Measurements from ENCODE around the gene ANKRD11. TPM values are rescaled to one million over a fixed set of nuclear protein-coding genes. Genes with fewer than 3 reads are reported as not detected.
A peak's percentile ranks its signal among the peaks of the same experiment; 100 is the strongest.

ANKRD11 gene
- total RNA-seq, 1 experiment from 2014 or later = 297 TPM

GRCh38 chr16:89344846-89345611 is 145.3 kb downstream of the ANKRD11 start:
- Mint-ChIP-seq H3K9me3 (ENCODE audit: unreplicated experiment) (no peaks in the 10 kb centered on the region), H3K36me3 (ENCODE audit: insufficient read depth, unreplicated experiment) (peaks cover 97% of the 10 kb centered on the region), H3K4me3 (ENCODE audit: unreplicated experiment) (peak overlapping the region; percentile 23), H3K4me1 (ENCODE audit: low read depth, unreplicated experiment) (peaks cover 53% of the 10 kb centered on the region), H3K27me3 (ENCODE audit: insufficient read depth, unreplicated experiment) (no peaks in the 10 kb centered on the region), H3K27ac (ENCODE audit: unreplicated experiment) (peak overlapping the region; percentile 64)
- Histone ChIP-seq H3K36me3 (ENCODE audit: control insufficient read depth, insufficient read depth, low read length) (no peaks in the 10 kb centered on the region), H3K27me3 (replicated peaks; ENCODE audit: control insufficient read depth, insufficient read depth, low read length) (no peaks in the 10 kb centered on the region), H3K4me3 (ENCODE audit: low read depth, low read length) (no peak overlapping the region), H3K9me3 (no peaks in the 10 kb centered on the region), H3K4me1 (peaks cover 43% of the 10 kb centered on the region)
- ChIA-PET POLR2A (interaction anchor here (0.7 to 1.2 kb wide), 2 partner anchors 20 to 144 kb away, joined by 3 to 5 read pairs; no protein-coding TSS in a partner anchor), CTCF (interaction anchor here (0.7 to 1.9 kb wide), 5 partner anchors 12 to 487 kb away, joined by 3 to 6 read pairs (median 3); no protein-coding TSS in a partner anchor)
- no peak for TF ChIP-seq CTCF (IDR thresholded peaks at IDR 0.05; ENCODE audit: insufficient read depth in 1 of 2, low read depth in 1 of 2, low read length in 1 of 2, severe bottlenecking in 1 of 2, unreplicated experiment in 1 of 2)
- no TSS peak for BruUV-seq (replicated peaks)
- no peak for DNase-seq
- intact Hi-C loops (cut with micrococcal nuclease; ENCODE audit: unreplicated experiment) = loop anchor here (1.0 to 2.0 kb wide), 2 partner anchors 38 to 144 kb away; no protein-coding TSS in a partner anchor

- Histone ChIP-seq H3K27me3 (replicated peaks; ENCODE audit: control insufficient read depth, insufficient read depth, low read length) (no peaks in the 10 kb centered on the region), H3K4me1 (peaks cover 48% of the 10 kb centered on the region), H3K9me3 (no peaks in the 10 kb centered on the region), H3K4me3 (ENCODE audit: low read depth, low read length) (no peak overlapping the region), H3K36me3 (ENCODE audit: control insufficient read depth, insufficient read depth, low read length) (no peaks in the 10 kb centered on the region)
- CTCF ChIA-PET = no interaction called here
- BruUV-seq (replicated peaks) = no TSS peak
- no peaks in the 10 kb centered on the region for H3K9me3 Mint-ChIP-seq (ENCODE audit: unreplicated experiment)
- H3K4me1 Mint-ChIP-seq (ENCODE audit: low read depth, unreplicated experiment) = peaks cover 52% of the 10 kb centered on the region
- POLR2A ChIA-PET = interaction anchor here (0.7 kb wide), 1 partner anchor 21 kb away, joined by 5 read pairs; no protein-coding TSS in a partner anchor
- DNase-seq = no peak
- TF ChIP-seq CTCF (IDR thresholded peaks at IDR 0.05; ENCODE audit: insufficient read depth in 1 of 2, low read depth in 1 of 2, low read length in 1 of 2, severe bottlenecking in 1 of 2, unreplicated experiment in 1 of 2) = no peak
- peaks cover 95% of the 10 kb centered on the region for H3K36me3 Mint-ChIP-seq (ENCODE audit: insufficient read depth, unreplicated experiment)
- no peak overlapping the region for H3K4me3 Mint-ChIP-seq (ENCODE audit: unreplicated experiment)
- no peaks in the 10 kb centered on the region for H3K27me3 Mint-ChIP-seq (ENCODE audit: insufficient read depth, unreplicated experiment)
- intact Hi-C loops (cut with micrococcal nuclease; ENCODE audit: unreplicated experiment) = loop anchor here (2.0 kb wide), 1 partner anchor 38 kb away; no protein-coding TSS in a partner anchor
- H3K27ac Mint-ChIP-seq (ENCODE audit: unreplicated experiment) = peak overlapping the region; percentile 64
Observed at GRCh38 chr16:89344458-89344834, 145.9 kb downstream of the ANKRD11 start.

- Histone ChIP-seq H3K4me1 (peaks cover 55% of the 10 kb centered on the region), H3K36me3 (ENCODE audit: control insufficient read depth, insufficient read depth, low read length) (no peaks in the 10 kb centered on the region), H3K27me3 (replicated peaks; ENCODE audit: control insufficient read depth, insufficient read depth, low read length) (no peaks in the 10 kb centered on the region), H3K9me3 (no peaks in the 10 kb centered on the region), H3K4me3 (ENCODE audit: low read depth, low read length) (no peak overlapping the region)
- ChIA-PET POLR2A (no interaction called here), CTCF (interaction anchor here (0.5 kb wide), 1 partner anchor 50 kb away, joined by 3 read pairs; no protein-coding TSS in a partner anchor)
- no peak overlapping the region for H3K4me3 Mint-ChIP-seq (ENCODE audit: unreplicated experiment)
- H3K27me3 Mint-ChIP-seq (ENCODE audit: insufficient read depth, unreplicated experiment) = no peaks in the 10 kb centered on the region
- DNase-seq = no peak
- peaks cover 95% of the 10 kb centered on the region for H3K36me3 Mint-ChIP-seq (ENCODE audit: insufficient read depth, unreplicated experiment)
- H3K9me3 Mint-ChIP-seq (ENCODE audit: unreplicated experiment) = no peaks in the 10 kb centered on the region
- TF ChIP-seq CTCF (IDR thresholded peaks at IDR 0.05; ENCODE audit: insufficient read depth in 1 of 2, low read depth in 1 of 2, low read length in 1 of 2, severe bottlenecking in 1 of 2, unreplicated experiment in 1 of 2) = no peak
- no TSS peak for BruUV-seq (replicated peaks)
- peaks cover 58% of the 10 kb centered on the region for H3K4me1 Mint-ChIP-seq (ENCODE audit: low read depth, unreplicated experiment)
- intact Hi-C loops (cut with micrococcal nuclease; ENCODE audit: unreplicated experiment) = loop anchor here (2.0 kb wide), 1 partner anchor 39 kb away; no protein-coding TSS in a partner anchor
- peak overlapping the region; percentile 64 for H3K27ac Mint-ChIP-seq (ENCODE audit: unreplicated experiment)
Observed at GRCh38 chr16:89343501-89344457, 146.6 kb downstream of the ANKRD11 start.

All from Caco-2 (cell line).